ACHN (cell line): ENCODE measurements around the gene A3GALT2.
A peak's percentile ranks its signal among the peaks of the same experiment; 100 is the strongest.

ENCODE experiments used
- DNase-seq: peaks from one replicate; pipeline ENCODE4 v3.0.0-alpha.2; 2015
- in situ Hi-C: cut with HindIII; loops from 2 replicates; pipeline ENCODE4 v1.10.0; 2017; ENCODE audit warnings: low sequenced_read_pairs, low pct_ligation_motif_present, low pct_unique_long_range_greater_than_20kb

A3GALT2 gene

DNA sequence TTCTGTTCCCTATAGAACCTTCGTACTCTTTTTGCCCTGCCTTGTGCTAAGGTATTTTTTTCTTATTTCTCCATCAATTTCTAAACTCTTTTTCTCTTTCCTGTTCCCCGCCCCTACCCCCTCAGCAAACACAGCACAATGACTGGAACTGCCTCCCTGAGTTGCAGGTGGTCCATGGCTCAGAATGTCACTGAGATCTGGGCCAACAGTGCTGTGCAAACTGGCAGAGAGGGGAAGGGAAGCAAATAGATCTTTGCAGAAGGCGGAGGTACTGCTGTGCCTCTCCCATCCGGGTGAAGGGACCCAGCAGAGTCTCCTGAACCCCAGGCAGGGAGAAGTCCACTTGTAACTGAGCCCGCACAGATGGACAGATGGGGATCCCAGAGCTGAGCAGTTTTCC lies 32.6 kb upstream of the A3GALT2 start:
- in situ Hi-C loops, result no loop called here
- DNase-seq, result no peak

DNA sequence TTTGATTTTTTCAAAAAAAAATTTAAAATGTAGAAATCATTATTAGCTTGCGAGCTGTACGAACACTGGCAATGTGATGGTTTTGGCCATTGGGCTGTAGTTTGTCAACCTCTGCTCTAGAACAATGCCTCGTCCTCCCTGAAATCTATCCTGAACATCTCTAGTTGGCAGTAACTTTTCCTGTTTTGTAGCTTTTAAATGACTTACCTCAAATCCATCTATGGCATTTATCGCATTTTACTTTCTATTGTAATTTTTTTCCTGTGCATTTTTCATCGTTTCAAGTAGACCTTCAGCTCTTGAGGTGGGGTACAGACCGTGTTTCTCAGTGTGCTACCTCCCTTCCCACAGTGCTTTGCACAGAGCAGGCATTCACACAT lies 30.4 kb upstream of the A3GALT2 start:
- DNase-seq, result no peak
- in situ Hi-C loops, result no loop called here

DNA sequence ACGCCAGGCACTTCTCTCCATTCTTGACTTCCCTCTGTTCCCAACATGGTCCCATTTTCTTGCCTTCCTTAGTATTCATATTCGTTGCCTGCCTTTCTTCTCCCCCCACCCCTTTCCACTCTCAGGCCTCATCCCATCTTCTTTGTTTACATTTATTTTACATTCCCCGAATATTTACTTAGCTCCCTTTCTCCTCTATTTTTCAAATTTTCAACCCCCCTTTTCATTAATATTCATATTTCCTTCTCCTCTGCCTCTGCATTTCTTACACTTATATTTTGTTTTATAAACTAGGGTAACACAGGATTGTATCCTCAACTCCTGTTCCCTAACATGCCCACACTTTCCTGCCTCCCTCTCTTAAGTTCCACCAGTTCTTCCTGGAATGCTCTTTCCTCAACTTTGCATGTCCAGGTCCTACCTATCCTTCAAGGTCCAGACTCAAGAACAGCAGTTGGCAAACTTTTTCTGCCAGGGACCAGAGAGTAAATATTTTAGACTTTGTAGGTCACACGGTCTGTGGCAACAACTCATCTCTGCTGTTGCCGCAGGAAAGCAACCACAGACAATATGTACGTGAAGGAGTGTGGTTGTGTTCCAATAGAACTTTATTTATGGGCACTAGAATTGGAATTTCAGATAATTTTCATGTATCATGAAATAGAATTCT lies 29.8 kb upstream of the A3GALT2 start:
- DNase-seq, result no peak
- in situ Hi-C loops, result no loop called here

DNA sequence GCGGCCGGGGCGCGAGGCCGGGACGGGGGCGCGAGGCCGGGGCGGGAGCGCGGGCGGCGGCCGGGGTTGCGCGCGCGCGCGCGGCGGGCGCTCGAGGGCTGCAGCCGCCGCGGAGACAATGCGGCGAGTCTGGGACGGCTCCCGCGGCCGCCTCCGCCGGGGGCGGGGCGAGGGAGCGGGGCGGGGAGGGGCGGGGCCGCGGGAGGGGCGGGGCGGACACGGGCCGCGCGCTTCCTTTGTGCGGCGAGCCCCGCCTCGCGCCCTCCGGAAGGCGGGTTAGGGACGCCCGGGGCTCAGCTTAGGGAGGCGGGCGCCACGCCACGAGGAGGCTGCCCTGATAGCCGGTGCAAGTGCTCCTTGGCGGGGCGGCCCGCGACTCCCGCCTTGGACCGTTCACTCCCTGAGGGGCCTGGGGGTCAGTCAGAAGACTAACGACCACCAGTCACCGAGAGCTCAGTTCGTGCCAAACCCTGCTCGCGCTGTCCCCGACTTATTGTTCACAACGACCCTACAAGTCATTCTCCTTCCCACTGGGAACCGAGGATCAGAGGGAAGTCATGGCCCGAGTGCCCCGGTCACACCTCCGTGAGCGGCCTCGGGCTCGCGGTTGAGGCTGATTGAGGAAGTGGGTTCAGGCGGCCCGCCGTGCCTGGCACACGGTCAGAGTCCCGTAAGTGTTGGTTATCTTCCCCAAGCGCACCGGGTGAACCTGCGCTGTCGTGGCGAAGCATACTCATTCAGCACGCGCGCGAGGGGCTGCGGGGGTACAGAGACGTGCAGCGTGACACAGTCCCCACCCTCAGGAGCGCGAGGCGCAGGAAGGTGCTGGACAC lies 29.1 kb upstream of the A3GALT2 start:
- in situ Hi-C loops, result no loop called here
- peak; percentile 85 for DNase-seq

DNA sequence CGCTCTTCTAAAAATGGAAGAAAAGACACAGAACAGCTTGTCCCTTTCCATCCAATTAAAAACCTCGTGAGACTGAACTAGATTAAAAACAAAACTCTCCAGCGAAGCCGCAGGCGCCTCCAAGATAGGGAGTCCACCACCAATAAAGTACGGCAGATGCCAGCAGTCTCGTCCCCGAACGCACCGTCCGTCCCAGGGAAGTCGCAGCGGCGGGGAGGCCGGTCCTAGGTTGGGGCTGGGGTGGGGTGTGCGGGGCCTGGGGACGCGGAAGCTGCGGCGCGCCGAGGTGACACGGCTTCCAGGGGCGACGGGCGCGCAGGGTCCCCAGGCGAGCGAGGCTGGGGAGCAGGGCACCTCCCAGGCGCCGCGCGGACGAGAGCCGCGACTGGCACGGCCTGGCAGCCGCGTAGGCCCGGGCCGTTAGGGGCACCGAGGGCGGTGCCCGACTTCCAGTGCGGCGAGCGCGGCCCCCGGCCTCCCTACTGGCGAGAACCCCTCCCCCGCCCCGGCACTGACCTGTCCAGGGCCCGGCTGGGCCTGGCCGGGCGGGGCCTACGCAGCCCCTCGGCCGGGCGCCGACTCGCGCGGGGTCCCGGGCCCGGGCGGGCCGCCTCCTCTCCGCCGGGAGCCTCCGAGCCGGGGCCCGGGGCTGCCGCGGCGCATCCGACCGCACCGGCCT lies 28.3 kb upstream of the A3GALT2 start:
- peak; percentile 37 for DNase-seq

DNA sequence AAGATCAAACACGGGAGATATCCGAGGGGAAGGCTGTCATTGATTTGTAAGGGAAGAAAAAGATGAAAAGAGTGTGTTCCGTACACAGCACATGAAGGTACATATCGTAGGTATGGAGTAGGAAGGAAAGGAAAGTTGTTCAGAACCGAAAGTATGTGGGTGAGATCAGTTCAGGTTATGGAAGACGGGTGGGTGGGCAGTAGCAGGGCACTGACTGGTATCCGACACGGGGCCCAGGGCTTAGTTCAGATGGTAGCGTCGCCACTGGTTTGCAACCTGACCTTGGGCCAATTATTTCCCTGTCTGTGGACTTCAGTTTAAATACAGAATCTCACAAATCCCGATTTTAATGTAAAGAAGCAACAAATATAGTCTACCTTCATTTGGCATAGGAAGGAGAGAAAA lies 27.8 kb upstream of the A3GALT2 start:
- in situ Hi-C loops, result no loop called here
- DNase-seq, result peak; percentile 41

More for the DNA sequence above, 28.3 kb upstream of the A3GALT2 start:
- in situ Hi-C loops, result no loop called here

DNA sequence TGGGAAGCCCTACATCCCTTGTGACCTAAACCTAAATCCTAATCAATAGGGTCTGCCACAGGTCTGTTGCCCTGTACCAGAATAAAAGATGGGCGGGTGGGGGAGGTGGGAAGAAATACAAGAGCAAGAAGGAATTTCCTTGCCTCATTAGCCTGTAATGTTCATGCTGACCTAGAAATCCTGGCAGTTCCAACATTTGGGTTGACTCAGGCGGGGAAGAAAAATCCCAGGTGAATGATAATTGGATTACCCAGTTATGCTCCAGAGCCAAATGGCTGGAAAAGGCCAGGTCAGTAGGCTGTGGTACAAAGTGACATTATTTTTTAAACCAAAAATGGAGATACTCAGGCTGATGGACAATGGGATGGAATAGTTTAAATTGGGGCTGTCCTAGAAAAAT lies 27.3 kb upstream of the A3GALT2 start:
- in situ Hi-C loops, result no loop called here

DNA sequence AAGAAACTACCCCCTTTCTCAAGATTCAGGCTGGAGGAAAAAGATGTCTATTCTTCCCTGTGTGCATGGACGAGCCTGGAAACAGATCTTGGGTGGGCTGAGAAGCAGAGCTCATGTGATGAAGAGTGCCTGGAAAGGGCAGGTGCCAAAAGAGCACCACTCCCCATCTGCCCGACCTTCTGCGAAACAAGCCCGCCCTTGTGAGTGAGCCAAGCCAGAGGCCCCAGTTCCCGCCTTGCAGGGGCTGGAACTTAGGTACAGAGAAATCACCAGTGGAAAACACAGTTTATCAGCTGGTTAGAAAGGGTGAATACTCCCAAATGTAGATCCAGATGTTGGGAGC lies 26.7 kb upstream of the A3GALT2 start:
- in situ Hi-C loops, result no loop called here
- peak; percentile 47 for DNase-seq

More for the DNA sequence above, 27.3 kb upstream of the A3GALT2 start:
- peak; percentile 52 for DNase-seq

DNA sequence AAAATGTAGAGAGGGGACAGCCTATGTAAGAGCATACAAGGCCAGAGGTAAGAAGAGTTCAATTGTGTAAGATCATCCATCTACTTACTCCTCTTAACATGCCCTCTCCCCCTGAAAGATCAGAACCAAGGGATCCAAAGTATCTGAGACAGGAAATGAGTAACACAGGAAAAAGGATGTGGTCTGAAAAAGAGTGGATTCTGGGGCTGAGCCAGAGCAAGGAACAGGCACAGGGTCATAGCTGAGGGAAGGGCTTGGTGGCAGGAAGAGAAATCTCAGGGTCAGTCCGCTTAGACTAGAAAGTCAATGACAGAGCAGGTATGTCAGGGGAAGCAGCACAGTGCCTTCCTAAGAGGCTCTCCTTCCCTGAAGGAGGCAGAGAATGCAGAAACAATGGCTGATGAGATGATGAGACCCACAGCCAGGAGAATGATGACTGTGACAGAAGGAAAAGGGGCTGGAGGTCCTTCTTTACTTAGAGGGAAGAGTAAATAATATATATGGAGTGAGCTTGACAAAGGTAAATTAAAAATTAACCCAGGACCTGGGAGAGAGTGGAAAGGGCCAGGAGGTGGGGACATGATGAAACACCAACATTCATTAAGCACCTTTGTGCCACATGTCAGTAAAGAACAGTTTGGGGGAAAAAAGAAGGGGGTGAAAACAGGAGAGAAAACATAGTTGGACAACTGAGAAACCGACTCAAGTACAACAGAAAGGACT lies 26.2 kb upstream of the A3GALT2 start:
- DNase-seq, result peak; percentile 91
- in situ Hi-C loops, result no loop called here

DNA sequence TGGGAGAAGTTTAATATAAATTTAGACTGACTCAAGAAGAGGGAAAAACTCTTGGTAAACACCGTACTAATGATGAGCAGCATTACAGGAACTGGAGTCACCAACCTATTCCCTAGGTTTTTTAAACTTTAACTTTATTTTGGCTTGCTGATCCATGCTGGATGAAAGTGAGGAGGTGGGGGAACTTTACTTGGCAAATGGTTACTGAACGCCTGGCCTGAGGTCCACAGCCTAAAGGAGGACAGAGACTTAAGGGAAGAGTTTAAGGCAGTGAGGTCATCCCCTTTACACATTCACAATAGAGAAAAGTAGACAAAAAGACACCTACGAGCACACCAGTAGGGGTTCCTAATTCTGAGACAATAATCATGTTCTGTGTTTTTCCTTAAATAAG lies 25.6 kb upstream of the A3GALT2 start:
- no peak for DNase-seq
- in situ Hi-C loops, result no loop called here

DNA sequence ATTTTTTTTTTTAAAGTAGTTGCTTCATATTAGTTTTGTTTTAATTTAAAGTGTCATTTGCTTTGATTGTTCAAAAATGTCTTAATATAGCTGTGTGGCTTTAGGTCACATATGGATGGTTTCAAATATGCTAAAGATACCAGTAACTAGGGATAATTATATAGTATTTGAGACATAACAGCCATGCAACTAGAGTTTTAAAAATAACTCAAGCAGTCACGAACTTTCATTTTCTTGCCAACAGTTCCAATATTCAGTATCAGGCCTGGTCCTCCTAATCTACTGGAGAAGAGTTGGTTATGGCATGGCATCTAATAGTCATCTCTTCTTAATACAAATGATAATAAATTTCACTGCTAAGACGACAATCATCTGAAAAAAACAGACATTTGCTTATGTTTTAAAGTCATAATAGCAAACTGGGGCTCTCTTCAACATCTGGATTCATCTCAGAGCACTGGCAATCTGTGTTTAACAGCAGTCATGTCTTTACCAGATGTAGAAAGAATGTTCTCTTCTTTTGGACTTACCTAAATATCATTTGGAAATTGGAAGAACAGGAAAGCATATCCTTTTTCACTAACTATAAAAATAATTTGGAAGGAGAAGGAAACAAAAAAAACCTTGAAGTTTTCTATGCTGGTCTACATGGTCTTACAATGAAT lies 24.1 kb upstream of the A3GALT2 start:
- in situ Hi-C loops, result no loop called here
- DNase-seq, result no peak

DNA sequence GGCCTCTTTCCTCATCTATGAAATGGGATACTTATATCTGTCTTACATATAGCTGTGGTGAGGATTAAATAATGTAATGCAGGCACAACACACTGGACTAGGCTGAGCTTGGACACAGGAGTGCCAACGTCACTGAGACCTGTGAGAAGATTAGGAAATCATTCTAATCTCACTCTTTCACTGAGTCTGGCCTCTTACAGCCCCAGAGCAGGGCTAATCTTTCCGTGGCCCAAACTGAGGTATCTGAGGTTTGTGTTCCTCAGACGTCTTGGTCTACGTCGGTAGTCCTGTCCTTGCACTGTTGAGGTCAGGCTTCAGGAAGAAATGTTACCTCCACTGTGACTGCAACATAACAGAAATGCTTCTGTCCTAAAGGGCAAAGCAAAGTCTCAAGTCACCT lies 22.6 kb upstream of the A3GALT2 start:
- no peak for DNase-seq
- in situ Hi-C loops, result no loop called here

DNA sequence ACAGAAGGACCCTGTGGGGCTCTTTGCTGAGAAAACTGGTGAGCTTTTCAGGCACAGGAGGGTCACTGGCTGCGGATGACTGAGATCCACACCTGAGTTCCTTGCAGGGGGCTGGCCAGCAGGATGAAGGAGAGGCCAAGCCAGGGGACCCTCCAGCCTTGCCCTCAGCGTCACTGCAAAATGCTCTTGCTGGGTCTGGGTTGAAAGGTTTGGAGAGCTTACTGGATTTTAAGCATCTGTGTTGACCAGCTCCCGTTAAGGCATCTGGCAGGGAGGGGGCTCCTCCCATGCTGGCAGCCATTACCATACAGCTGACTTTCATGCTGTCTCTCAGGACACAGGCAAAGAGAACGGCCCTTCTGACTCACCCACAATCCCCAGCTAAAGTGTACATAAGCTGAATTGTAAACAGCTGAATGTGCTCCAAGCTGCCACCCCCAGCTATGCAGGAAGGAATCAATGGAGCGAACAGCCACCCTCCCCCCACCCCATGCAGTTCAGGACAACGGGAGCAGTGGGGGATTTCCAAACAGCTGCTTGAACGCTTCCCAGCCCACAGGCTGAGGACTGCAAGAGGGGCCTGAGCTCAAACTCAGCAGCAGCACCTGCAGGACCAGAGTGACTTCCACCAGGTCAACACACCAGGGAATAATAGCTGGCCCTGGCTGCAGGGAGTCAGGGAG lies 21.3 kb upstream of the A3GALT2 start:
- in situ Hi-C loops, result no loop called here

DNA sequence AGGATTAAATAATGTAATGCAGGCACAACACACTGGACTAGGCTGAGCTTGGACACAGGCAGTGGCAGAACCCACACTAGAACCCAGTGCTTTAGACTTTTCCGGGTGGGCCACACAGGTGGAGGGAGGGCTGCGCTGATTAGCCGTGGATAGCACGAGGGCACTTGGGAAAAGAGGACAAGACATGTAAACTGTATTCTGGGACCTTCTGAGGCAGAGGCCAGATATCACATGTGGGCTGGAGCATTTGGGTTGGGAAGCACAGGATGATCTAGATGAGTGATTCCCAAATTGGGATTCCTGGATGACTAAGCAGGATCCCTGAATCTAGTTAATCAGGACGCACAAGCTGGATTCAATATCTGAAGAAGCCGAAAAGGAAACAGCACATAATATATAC lies 20.3 kb upstream of the A3GALT2 start:
- in situ Hi-C loops, result no loop called here
- DNase-seq, result peak; percentile 10

More for the DNA sequence above, 21.3 kb upstream of the A3GALT2 start:
- DNase-seq, result peak; percentile 91

DNA sequence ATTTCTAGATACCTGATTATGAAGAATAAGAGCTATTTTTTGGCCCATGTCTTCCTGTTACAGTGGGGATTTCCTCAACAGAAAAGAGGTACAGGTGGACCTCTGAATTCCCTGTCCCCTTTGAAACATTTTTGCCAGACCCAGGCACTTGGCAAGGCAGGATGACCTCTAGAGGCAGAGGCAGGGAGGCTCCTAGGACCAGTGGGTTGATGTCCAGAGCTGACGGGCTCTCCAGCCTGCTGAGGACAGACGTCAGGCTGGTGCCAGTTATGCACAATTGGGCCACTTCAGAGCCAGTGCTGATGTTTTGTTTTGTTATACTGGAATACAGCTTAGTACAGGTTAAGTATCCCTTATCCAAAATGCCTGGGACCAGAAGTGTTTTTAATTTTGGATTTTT lies 18.5 kb upstream of the A3GALT2 start:
- DNase-seq, result no peak
- in situ Hi-C loops, result no loop called here

DNA sequence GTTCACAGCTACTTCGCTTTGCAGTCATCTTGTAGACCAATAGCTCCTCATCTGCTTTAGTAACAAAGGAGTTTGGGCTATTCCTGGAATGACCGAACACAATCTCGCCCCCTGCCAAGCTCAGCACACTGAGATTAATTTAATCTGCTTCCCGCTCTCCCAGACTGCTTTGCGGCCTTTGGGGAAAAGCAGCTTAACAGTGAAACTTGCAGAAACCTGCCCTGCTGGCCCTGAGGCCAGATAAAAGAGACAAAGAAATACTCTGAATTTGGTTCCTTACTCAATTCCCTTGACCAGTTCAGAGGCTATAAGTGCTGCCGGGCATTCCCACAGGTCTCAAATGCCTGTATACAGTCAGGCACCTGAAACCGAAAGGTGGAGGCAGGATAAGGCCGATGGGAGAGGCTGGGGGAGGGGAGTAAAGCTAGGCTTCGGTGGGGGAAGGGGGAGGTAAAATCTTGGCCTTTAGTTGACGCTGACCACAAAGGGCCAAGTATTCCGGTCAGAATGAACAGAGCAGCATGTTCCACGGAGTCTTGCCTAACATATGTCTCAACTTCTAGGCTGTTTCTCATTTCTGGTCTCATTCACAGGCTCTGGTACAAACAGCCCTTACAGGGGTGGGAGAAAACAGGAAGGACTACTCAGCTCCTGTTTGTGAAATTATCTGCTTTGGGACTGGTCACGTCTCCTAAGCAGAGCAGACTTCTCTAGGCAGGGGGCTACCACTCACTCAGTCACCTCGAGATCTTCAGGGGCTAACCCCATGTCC lies 17.7 kb upstream of the A3GALT2 start:
- no peak for DNase-seq

DNA sequence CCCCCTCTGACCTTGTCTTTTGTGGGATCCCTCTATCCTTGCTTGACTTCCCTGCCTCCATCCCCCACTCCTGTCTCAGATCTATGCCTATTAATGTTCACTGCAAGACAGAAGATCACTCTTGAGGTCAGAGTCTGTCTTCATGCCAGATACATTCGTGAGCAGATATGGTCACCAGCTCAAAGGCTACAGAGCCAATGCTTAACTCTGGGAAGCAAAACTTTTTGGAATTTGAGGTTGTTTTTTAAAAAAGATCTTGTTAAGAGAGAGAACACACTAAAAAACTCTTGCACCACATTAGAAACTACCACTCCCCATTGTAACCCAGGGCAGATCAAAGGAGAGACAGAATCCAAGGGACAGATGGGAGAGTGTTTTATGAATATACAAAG lies 17.1 kb upstream of the A3GALT2 start:
- in situ Hi-C loops, result no loop called here
- no peak for DNase-seq

More for the DNA sequence above, 17.7 kb upstream of the A3GALT2 start:
- in situ Hi-C loops, result no loop called here
